GM18909 (cell line): ENCODE data around the gene GPR63.

Experiments used
- ATAC-seq: cut with Tn5 transposase; IDR thresholded peaks from one replicate; pipeline ENCODE4 v1.9.1; 2021; ENCODE audit warnings: mild to moderate bottlenecking; ENCODE audit not compliant: unreplicated experiment, poor library complexity

GPR63 gene

GRCh38 chr6:96837081-96837971, at the start of gene GPR63:
TSS of gene GPR63 (minus strand) at chr6:96837477. CDS start at chr6:96799731, 37,746 bp downstream.
- peak; percentile 93 for ATAC-seq

GRCh38 chr6:96886519-96886918, 49.2 kb upstream of the GPR63 start:
- no peak for ATAC-seq

GRCh38 chr6:96885187-96885631, 47.9 kb upstream of the GPR63 start:
- peak; percentile 97 for ATAC-seq

- ATAC-seq: no peak
These were observed 40.9 kb upstream of the GPR63 start for GRCh38 chr6:96878143-96878542.

GRCh38 chr6:96876886-96877545, 39.7 kb upstream of the GPR63 start:
- ATAC-seq: no peak

GRCh38 chr6:96872976-96873375, 35.7 kb upstream of the GPR63 start:
- no peak for ATAC-seq

GRCh38 chr6:96865055-96865405, 27.8 kb upstream of the GPR63 start:
- ATAC-seq: no peak

- ATAC-seq: no peak
These were observed 27.2 kb upstream of the GPR63 start for GRCh38 chr6:96864216-96865054.

GRCh38 chr6:96862560-96862959, 25.3 kb upstream of the GPR63 start:
- no peak for ATAC-seq

GRCh38 chr6:96861588-96861987, 24.3 kb upstream of the GPR63 start:
- no peak for ATAC-seq

GRCh38 chr6:96856856-96857255, 19.6 kb upstream of the GPR63 start:
- ATAC-seq: no peak

- ATAC-seq: no peak
These were observed 15.8 kb upstream of the GPR63 start for GRCh38 chr6:96853083-96853482.

GRCh38 chr6:96852605-96853004, 15.3 kb upstream of the GPR63 start:
- no peak for ATAC-seq

- no peak for ATAC-seq
These were observed 14.6 kb upstream of the GPR63 start for GRCh38 chr6:96851858-96852257.

GRCh38 chr6:96849615-96850014, 12.3 kb upstream of the GPR63 start:
- no peak for ATAC-seq

GRCh38 chr6:96844530-96844929, 7.3 kb upstream of the GPR63 start:
- ATAC-seq: peak; percentile 89

GRCh38 chr6:96841345-96841744, 4.1 kb upstream of the GPR63 start:
- ATAC-seq: no peak

- peak; percentile 19 for ATAC-seq
These were observed 621 bp downstream of the GPR63 start for GRCh38 chr6:96836631-96837080.

- ATAC-seq: no peak
These were observed 3.2 kb downstream of the GPR63 start for GRCh38 chr6:96834070-96834469.

- ATAC-seq: no peak
These were observed 4.5 kb downstream of the GPR63 start for GRCh38 chr6:96832780-96833179.

- no peak for ATAC-seq
These were observed 10.4 kb downstream of the GPR63 start for GRCh38 chr6:96826865-96827264.
